Activated T-cell treated with anti-CD3 and anti-CD28 coated beads, Interleukin-2, amount 50 U/mL, for 1 hour (primary cell): ENCODE results near the gene D2HGDH.
"Not testable (repeated sequence)": the region's sequence is repeated elsewhere in the genome, so short reads cannot be mapped to it uniquely, and the experiment has no call there.

Experiments used
- DNase-seq: peaks from one replicate; pipeline ENCODE4 v3.0.0-alpha.2; 2020

D2HGDH gene

DNA sequence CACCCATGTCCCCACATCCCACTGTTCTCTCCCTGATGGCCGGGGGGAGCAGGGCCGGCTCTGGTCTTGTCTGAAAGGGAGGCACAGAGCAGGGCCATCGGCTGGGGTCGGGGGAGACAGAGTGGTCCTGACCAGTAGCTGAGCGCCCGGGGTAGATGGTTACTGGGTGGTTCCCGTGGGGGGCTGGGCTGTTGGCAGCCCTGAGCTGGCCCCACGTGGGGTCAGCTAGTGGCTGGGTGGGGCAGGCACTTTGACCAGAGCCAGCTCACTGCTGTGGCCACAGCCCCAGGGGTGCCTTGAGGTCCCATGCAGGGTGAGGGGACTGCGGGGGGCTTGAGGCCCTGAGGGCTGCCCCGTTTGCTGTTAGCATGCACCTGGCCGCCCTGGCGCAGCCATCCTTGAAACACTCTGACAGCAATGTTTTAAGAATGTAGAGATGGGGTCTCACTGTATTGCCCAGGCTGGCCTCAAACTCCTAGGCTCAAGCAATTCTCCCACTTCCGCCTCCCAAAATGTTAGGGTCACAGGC is 62.2 kb downstream of the D2HGDH start:
- no peak for DNase-seq

DNA sequence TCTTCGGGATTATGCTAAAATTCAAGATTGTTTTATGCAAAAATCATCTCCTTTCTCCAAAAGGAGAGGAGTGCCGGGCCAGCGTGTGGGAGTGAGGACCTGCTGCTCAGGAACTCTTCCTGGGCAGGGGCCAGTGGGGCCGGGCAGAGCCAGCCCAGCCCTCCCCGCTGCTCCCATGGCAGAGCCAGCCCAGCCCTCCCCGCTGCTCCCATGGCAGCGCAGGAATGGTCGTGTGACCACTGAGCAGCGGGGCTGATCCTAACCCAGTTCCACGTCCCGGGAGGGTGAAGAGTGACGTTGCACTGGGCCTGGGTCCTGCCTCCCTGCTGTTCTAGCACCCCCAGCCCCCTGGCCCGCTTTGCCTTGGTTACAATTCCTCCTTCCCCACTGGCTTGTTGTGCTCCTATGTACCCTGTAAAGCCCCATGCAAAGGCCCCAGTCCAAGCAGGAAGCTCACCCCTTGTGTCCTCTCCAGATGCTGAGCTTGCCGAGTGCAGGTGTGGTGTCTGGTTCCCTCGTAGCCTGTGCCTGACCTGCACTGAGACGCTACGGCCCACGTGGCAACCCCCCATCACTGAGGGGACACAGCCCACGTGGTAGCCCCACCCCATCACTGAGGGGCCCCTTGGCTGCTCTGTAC is 63.1 kb downstream of the D2HGDH start:
- DNase-seq: peak; percentile 12

DNA sequence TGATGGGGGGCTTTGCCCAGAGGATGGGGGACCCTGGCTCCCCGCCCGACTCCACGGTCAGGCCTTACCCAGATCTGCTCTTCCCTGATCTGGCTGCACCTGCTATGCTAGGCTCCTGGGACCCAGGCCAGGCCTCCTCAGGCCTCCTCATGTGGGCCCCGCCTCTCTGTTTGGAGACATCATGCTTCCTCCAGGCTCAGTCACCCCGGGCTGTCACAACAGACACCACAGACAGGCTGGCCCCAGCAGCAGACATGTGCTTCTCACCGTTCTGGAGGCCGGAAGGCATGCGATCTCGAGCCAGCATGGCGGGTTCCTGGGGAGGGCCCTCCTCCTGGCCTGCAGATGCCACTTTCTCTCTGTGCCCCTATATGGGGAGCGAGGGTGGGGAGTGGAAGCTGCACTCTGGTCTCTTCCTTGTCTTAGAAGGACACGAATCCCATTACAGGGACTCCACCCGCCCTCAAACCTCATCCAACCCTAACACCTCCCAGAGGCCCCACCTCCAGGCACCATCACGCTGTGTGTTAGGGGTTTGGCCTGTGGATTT is 63.7 kb downstream of the D2HGDH start:
- peak; percentile 10 for DNase-seq

DNA sequence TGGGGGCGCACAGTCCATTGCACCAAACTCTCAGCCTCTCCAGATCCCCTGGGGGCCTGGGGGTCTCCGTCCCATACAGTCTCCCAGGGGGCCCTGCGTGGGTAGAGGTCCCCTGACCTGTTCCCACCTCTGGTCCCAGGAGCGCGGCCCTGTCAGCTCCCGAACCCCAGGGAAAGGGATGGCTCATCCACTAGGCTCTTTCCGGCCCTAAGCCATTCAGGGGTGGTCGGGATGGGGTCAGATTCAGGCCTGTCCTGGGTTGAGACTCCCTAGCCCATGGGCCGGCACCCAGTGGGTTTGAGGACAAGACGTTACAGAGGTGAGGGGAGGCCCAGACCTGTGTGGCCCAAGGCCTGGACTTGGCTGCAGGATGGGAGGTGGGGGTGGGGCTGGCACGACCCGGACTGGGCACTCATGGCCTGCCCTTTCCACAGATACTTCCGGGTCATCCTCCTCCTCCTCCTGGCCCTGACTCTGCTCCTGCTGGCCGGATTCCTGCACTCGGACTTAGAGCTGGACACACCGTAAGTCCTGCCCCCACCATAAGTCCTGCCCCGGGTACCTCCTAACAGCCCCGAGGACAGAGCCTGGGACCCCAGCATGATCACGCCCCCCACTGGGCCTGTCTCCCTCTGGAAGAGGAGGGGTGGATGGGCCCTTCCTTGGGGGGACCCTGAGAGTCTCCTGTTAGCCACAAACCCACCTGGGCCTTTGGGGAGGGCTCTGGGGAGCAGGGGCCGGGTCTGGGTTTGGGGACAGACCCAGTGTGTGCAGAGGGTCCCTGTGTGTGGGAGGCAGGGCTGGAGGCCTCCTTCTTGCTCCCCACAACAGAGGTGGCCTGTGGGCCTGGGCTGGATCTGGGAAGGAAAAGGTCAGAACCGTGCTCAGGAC is 64.4 kb downstream of the D2HGDH start:
- peak; percentile 12 for DNase-seq

DNA sequence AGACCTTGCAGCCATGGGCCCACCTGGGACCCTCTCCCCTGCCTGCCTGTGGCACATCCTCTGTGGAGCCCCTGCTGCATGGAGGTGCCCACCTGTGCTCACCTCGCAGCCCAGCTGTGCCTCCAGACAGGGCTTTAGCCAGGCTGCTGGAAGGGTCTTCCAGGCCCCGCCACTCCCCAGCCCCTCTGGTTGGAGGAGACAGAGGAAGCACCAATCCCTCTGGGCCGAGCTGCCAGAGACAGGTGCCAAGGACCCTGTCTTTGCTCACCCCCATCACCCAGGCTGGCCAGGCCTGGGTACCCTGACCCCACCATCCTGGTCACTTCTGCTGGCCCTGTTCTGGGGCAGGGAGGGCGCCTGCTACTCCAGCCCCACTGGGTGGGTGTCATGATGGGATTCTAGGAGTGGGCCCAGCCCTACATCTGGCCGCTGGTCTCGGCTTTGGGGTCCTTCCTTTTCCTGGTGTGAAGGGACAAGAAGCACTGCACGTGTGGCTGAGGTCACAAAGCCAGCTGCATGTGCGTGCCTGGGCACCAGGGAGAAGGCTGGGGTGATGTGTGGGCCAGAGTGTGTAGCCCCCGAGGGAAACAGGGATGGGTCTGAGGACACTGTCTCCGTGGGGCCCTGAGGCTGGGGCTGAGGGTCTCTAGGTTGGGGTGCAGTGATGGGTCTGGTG is 65.2 kb downstream of the D2HGDH start:
- DNase-seq: no peak

DNA sequence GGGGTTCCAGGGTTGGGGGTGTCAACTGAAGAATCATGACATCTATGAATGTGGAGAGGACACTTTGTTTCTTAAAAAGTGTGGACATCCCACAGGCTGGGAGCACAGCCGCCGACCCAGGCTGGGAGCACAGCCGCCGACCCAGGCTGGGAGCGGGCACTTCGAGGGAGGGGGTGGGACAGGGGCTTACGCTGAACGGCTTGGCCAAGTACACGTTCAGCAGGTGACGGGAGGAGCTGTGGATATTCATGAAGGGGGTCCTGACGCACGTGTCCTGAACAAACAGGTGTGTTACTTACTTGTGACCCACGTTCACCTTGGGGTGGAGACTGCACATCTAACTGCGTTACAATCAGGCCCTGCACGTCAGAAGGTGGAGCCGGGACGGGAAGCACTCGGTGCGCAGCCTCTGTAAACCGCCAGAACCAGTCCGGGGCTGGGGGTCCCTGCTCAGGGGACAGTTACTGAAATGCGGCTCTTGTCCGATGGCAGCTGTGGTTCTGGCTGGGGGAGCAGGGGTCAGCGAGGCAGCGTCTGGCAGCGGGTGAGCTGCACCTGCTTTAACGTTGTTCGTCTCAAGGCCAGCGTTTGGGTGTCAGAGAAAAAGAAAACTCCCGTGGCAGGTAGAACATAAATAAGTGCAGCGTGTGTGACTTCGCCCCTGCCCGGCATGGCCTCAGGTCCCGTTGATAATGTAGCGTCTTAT is 65.9 kb downstream of the D2HGDH start:
- DNase-seq: not testable (repeated sequence)

DNA sequence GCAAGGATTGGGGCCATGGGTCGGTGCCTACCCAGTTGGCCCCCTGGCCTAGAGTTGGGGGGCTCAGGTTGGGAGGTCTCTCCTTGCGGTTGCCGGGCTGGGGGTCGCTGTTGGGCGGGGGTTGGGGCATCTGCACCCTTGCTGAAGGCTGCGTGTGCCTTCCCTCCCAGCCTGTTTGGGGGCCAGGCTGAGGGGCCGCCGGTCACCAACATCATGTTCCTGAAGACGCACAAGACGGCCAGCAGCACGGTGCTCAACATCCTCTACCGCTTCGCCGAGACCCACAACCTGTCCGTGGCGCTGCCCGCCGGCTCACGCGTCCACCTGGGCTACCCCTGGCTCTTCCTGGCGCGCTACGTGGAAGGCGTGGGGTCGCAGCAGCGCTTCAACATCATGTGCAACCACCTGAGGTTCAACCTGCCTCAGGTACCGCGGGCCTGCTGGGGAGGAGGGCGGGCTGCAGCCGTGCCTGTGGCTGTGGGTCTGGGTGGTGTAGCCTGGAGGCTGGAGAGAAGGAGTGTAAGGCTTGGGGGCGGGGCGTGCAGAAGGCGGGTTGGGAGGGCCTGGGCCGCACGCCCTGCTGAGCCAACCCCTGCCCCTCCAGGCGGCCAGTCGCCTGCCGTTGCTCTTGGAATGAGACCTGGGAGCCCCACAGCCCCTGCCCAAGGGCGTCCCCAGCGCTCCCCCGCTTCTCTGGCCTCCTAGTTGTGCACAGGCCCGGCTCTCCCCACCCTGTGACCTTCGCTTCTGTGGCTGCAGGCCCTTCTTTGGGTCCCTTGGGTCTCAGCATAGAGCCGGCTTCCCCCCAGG is 67.4 kb downstream of the D2HGDH start:
- no peak for DNase-seq

DNA sequence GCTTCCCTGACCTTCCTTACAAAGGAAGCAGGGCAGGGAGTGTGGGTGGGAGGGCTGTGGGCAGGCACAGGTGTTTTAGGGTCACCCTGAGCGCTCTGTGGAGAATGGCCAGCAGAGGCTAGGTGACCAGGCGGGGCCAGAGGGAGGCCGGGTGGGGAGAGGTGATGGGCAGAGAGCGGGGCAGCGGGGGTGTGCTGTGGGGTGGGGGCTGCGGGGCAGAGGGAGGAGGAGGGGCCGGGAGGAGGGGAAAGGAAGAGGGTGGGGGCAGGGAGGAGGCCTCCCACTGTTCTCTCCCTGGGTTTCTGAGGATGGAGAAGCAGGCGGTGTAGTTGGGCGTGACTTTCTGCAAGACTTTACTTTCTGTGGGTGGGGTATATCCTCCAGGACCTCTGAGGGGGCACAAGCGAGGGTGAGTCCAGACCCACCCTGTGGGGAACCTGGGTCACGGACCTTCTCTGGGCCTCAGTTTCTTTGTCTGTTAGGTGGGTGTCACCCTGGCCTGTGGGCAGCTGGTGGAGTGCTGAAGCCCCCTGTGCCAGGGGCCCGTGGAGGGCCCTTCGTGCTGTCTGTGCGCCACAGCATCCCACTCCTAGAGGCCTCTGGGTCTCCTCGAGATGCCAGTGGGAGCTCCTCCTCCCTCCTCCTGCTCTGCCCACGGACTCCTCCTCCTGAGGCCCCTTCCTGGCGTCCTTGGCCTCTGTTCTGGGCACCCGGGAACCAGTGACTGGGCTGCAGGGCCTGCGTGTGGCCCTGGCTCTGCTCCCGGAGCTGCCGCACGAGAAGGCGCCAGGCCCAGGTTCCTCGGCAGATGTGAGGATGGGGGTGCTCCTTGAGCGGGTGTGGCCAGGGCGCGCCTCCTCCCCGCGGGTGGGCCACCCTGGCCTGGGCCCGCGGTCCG is 68.2 kb downstream of the D2HGDH start:
- DNase-seq: no peak

DNA sequence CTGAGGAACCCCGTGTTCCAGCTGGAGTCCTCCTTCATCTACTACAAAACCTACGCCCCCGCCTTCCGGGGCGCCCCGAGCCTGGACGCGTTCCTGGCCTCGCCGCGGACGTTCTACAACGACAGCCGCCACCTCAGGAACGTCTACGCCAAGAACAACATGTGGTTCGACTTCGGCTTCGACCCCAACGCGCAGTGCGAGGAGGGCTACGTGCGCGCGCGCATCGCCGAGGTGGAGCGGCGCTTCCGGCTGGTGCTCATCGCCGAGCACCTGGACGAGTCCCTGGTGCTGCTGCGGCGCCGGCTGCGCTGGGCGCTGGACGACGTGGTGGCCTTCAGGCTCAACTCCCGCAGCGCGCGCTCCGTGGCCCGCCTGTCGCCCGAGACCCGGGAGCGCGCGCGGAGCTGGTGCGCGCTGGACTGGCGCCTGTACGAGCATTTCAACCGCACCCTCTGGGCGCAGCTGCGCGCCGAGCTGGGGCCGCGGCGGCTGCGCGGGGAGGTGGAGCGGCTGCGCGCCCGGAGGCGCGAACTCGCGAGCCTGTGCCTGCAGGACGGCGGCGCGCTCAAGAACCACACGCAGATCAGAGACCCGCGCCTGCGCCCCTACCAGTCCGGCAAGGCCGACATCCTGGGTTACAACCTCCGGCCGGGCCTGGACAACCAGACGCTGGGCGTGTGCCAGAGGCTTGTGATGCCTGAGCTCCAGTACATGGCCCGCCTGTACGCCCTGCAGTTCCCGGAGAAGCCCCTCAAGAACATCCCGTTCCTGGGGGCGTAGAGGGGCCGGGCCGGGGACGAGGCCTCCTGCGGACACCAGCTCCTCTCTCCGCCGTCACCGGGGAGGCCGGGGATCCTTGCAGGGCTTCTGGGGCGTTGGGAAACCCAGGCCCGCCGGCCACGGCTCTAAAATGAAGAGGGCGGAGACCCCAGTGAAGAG is 69.2 kb downstream of the D2HGDH start:
- DNase-seq: peak; percentile 63

DNA sequence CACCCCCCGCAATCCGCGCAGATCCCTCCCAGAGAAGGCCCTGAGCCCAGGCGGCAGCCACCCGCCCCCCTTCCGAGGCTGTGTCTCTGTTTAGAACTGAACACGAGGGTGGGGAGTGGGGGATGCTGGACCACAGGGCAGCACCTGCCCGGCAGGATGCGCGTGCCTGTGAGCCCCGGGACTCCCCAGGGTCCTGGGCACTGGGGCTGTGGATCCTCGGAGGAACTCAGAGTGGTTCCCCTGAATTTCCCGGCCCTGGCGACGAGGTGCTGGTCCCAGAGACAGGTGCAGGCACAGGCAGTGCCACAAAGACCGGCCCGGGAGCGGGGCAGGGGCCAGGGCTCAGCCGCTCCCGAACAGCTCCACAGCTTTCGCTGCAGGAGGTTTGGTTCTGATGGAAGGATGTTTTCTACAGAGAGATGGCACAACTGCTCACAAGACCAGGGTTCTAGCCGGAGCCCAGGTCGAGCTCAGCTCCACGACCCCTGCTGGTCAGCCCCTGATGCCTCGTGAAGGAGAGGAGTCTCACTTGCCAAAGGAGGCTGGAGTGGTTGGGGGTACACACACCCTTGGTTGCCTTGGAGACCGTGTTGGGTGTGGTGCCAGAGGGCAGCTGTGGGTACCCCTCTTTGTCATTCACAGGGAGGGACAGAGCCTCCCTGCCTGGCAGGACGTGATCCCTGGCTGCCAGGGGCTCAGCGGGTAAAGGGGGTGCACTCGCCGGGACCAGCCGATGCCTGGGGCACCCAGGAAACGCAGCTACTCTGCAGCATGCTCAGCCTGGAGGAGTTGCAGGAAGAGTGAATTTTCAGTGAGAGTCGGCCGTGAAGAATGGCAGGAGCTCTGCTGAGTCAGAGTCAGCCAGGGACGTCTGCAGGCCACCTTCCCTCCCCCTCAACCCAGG is 70.1 kb downstream of the D2HGDH start:
- peak; percentile 50 for DNase-seq

DNA sequence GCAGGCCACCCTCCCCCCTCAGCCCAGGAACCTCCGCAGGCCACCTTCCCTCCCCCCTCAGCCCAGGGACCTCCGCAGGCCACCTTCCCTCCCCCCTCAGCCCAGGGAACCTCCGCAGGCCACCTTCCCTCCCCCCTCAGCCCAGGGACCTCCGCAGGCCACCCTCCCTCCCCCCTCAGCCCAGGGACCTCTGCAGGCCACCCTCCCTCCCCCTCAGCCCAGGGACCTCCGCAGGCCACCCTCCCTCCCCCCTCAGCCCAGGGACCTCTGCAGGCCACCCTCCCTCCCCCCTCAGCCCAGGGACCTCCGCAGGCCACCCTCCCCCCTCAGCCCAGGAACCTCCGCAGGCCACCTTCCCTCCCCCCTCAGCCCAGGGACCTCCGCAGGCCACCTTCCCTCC is 71.8 kb downstream of the D2HGDH start:
- not testable (repeated sequence) for DNase-seq

DNA sequence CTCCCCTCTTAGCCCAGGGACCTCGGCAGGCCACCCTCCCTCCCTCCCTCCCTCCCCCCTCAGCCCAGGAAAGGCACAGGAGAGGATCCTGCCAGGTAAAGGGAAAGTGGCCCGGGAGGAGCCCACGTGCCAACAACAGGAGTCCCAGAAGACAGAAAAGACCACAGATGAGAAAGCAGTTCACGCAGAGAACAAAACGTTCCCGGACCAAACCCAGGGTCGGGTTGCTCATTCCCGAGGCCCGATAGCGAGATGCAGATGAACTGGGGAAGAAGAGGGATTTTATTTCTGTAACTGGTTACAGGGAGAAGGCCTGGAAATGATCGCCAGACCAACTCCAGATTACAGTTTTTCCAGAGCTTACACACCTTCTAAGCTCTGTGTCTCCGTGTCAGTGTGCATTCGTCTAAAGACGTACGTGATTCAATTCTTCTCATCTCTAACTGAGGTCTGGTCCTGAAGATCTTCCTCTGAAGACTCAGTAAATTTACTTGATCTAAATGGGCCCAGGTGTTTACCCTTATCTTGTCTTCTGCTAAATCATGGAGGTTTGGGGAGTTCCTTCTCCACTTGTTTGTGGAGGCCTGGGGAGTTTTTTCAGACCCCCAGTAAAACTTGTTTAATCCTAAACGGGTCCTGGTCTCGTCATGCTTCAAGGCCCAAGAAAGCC is 73.8 kb downstream of the D2HGDH start:
- no peak for DNase-seq

DNA sequence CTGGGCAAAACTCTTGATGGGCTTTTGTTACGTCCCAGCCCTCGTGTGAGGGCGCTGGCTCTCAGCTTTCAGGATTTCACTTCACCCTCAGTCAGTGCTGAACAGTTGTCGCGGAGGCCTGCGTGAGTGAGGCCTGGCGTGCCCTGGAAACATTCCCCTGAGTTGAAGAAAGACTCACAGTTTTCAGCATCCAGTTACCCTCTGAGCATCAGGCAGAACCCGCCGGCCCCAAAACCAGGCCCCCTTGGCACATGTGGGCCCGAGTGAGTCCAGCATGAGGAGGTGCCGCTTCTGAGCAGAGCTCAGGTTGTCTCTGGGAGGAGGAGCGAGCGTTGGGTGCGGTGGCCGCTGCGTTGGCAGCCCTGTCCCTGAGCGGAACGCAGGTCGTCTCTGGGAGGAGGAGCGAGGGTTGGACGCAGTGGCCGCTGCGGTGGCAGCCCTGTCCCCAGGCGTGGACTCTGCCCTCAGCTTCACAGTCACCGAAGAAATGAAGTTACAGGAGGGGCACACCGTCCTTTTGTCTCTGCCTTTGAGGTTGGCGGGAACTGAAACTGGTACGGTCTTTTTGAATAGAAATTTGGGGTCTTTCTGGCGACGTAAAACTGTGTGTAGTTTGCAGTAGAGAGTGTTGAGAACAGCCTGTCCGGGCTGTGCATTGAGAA is 74.4 kb downstream of the D2HGDH start, which contains the start of gene NEU4:
TSS of gene NEU4 (plus strand) at position 473 of the 662 bp plus-strand sequence. CDS start 5,292 bp downstream, outside the sequence.
- DNase-seq: no peak

DNA sequence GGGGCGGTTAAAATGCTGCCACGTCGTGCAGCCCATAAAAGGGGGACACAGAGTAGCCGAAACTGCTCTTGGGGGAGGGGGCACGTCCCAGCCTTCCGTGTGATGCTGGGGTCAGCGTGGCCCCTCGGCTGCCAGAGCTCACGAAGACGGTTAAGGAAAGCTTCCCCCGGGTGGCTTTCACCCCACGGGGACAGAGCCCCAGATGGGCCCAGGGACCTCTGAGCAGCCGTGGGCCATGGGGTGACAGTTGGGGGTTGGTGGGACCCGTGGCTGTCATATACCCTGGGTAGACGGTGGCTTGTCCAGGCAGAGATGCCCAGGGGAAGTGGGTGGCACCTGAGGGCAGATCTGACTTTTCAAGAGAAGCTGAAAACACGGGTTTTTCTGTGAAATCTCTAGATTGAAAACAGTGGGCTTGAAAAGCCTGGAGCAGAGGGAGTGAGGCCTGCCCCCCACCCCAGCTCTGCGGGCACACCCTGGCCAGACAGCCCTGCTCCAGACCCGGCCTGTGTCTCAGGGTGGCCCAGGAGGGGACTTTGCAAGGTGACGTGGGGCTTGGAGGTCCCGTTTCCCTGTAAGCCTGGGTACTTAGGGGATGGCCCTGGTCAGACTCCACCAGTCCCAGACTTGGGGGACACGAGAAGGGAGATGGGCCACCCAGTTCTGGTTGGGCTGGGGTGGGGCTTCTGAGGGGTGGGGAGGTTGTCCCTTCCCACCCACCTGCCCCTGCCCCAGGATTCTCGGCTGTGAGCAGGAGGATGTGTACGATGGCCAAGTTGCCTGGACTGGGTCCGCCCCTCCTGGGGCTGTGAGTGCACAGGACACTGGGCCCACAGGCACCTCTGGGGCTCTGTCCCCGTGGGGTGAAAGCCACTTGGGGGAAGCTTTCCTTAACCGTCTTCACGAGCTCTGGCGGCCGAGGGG is 75.2 kb downstream of the D2HGDH start:
- no peak for DNase-seq

DNA sequence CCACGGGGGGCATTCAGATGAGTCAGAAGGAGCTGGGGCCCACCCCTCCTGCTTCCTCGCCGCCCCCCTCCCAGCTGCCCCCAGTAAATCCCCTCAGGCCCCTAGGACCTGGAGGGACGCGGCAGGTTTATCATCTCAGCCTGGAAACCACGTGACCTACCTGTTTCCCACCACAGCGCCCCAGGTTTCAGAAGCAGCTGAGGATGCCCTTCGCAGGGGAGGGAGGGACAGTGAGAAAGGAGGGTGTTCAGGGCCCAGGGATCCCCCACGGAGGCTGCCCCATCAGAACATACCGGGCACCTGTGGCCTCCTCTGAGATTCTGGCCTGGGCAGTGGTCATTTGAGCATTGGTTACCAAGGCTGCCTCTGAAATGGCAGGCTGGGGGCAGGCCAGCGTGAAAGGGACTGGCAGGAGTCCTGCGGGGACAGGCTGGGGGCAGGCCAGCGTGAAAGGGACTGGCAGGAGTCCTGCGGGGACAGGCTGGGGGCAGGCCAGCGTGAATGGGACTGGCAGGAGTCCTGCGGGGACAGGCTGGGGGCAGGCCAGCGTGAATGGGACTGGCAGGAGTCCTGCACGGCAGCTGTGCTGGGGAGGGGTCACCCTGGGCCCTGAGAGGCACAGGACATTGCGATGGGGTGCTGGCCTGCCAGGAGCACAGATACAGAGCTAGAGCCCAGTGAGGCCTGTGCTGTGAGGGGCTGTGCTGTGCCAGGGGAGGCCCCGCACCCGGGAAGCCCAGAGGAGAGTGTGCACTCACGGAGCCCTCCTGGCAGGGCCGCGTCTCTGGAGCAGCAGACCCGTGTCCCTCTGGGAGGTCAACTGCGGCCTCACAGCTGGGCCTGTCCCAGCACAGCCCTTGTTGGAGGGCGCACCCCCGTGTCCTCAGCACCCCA is 76.1 kb downstream of the D2HGDH start:
- no peak for DNase-seq
